Measurements from ENCODE around the gene OR2C3. TPM values are rescaled to one million over a fixed set of nuclear protein-coding genes. Genes with fewer than 3 reads are reported as not detected.

The OR2C3 gene
- under 1 TPM in 1 of 3 donors, not detected in 2; 0.06 TPM for polyA plus RNA-seq

DNA sequence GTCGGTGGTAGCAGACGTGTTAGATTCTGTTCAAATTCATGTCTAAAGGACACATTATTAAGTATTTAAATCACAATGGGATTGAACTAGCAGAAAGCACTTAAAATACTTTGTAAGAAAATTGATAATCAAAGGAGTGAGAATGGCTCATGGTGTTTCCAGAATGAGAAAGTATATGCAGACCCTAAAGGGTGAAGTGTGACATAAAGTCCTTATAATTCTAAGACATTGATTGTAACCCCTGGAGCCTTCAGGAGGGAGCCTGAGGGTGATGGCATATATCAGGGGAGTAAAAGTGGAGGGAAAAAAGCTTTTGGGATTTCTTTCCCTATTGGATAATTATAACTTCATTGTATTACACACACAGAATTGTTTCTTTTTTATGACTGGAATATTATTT is at the start of gene OR2C3:
Gene OR2C3, minus strand, starts transcription at position 101 of the 400 bp plus-strand sequence. CDS start 3,929 bp downstream, outside the sequence.
- WGBS, 3 donors: 59 to 84% (median 82%) methylated on average over 2 of the region's 2 CpGs
- no peak within 1 kb of the TSS for H3K27ac ChIP-seq (ENCODE audit: low read depth, low read length)

DNA sequence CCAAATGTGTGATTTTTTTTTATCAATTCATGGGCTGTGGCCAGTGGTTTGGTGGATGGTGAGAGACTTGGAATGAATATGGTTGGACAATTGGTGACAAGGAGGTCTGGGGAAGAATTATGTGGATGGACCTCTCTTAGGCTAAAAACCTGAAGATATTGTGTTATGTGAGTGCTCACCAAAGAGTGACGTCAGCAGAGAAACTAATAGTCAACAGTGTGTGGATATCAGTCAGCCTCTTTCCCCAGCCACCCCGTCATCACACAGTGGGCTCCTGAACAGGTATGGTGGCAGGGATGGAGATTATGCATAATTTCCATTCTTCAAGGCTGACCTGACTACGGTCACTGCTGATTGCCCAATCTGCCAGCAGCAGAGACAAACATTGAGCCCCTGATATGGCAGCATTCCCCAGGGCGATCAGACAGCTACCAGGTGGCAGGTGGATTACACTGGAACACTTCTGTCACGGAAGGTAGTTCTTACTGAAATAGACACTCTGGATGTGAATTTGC is 42.8 kb upstream of the OR2C3 start:
- H3K27ac ChIP-seq (ENCODE audit: low read depth, low read length): no peak overlapping the region
- WGBS, 3 donors: 61 to 87% (median 85%) methylated on average over 5 of the region's 5 CpGs

DNA sequence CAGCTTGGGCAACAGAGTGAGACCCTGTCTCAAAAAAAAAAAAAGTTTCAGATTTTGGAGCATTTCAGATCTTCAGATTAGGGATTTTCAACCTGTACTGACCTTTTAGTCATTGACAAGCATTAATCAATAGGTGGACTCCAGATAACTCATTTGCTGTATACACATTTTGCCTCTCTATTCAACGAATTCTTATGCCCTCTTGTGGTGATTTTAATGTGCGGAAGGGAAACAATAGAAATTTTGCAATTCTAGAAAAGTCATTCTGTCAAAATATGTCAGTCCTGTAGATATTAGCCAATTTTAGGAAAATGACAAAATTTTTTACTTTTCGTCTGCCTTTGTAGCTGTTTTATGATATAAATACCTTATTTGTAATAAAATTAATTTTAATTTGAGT is 40.3 kb upstream of the OR2C3 start:
- 36 to 44% (median 41%) methylated on average over 3 of the region's 3 CpGs for WGBS, 3 donors
- H3K27ac ChIP-seq (ENCODE audit: low read depth, low read length): no peak overlapping the region

DNA sequence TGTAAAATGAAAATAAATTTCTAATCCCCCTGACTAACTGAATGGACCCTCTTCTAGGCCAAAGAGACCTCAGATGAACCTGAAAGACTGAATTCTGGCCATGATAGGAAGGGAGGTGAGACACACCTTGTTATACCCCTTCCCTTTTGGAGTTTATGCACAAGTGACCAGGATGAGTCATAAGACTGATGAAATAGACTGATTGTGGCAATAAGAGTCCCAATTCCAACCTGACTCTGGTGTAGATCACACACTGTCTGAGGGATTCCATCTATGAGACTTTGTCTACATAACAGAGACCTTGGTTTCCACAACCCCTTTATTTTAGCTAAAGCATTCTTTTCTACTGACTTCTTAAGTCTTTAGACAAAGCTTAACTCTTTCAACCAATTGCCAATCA is 38.4 kb upstream of the OR2C3 start:
- no peak overlapping the region for H3K27ac ChIP-seq (ENCODE audit: low read depth, low read length)

DNA sequence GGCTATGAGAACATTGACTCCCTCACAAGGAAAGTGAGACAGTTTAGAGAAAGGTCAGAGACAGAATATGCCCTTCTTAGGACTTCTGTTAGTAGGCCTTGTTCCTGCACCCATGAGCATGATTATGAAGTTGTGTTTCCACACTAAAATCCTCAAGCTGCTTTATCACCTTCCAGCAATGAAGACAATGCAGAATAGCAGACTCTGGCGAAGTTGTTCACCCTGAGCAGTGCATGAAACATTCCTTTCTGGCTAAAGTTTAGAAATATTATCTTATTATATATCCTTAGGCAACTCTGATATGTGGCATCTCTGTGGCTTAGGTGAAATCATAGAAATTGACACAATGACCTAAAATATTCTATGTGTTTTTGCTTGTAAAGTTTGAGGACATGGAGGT is 38.0 kb upstream of the OR2C3 start:
- 43 to 78% (median 61%) methylated on average over 1 of the region's 1 CpG for WGBS, 3 donors

DNA sequence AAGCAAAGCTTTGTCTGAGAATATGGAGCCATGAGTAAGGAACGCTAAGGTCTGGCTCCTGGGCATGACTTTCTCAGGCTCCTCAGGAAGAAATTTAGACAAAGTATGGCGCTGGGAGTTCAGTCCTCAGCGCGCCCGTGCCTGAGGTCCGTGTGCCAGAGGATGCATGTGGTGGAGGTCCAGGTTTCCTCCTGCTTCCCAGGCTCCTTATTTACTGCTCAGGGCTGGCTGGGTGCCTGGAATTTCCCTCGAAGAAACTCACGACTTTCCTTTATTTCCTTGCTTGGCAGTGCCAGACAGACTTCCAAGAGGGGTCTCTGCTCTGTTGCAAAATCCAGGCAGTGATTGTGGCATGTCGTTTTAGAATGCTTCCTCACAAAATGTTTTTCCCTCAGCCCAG is 26.0 kb upstream of the OR2C3 start:
- no peak overlapping the region for H3K27ac ChIP-seq (ENCODE audit: low read depth, low read length)
- 52 to 55% (median 54%) methylated on average over 9 of the region's 9 CpGs for WGBS, 3 donors

More for the DNA sequence above, 38.0 kb upstream of the OR2C3 start:
- H3K27ac ChIP-seq (ENCODE audit: low read depth, low read length): no peak overlapping the region

DNA sequence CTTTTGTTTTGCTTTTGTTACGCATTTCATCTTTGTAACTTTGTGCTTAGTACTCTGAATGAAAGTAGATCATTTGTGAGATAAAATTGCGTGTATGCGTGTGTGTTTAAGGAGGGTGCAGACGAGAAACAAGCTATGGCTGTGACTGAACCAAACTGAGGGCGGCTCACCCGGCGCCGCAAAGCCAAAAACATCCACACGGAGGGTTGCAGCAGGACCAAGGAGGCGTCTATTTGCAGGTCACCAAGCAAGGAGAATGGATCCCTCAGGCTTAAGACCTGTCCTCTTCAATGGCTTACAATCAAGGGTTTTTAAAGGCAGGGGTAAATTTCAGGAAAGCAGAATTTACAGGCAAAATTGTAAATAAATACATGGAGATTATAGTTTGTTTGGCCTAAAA is 25.5 kb upstream of the OR2C3 start:
- 63 to 75% (median 72%) methylated on average over 10 of the region's 10 CpGs for WGBS, 3 donors
- H3K27ac ChIP-seq (ENCODE audit: low read depth, low read length): no peak overlapping the region

DNA sequence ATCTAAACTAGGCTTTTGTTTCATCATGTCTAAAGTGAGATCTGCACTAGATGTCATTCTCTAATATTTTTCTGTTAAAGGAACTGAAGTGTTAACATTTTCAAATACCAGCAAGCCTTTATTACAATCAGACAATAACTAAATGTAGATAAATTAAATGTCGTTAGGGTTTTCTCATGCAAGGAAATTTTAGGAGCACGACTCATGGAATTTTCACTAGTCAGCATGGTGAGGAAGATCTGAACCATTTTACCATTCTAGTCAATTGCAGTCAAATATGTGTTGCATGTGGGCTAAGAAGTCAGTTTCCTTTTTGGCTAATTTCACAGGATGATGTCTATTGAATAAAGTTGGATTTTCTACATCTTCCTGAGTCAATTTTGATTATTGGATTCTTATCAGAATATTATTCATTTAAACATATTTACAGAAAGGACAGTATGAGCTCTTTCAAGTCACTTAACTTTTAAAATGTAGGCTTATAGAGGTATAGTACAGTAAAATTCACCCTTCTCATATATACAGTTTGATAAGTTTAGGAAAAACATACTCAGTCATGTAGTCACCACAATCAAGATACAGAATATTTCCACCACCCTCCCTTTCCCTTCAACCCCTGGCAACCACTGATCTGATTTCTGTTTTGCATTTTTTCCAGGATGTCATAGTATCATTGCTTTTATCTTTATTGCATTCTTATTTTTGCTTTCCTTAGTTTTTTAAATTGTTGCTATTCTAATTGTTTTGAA is 21.9 kb upstream of the OR2C3 start:
- H3K27ac ChIP-seq (ENCODE audit: low read depth, low read length): no peak overlapping the region
- 68 to 83% (median 79%) methylated on average over 2 of the region's 2 CpGs for WGBS, 3 donors

DNA sequence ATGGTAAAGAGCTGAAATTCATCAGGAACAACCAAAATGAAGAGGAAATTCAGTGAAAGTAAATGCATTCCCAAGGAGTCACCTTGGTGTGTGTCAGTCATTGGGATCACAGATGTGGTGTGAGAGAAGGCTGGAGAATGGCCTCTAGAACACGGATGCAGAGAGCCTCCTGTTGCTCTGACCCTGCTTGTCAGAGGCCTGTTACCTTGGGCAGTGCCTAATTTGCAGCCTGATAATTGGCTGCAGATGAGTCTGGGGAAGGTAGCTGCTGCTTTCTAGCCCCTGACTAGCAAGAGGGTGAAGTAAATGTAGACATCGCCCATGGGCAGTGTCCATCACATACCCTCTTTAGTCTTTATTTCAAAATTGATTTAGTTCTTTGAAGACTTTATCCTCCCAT is 16.0 kb upstream of the OR2C3 start:
- WGBS, 3 donors: 60 to 71% (median 67%) methylated on average over 2 of the region's 2 CpGs
- no peak overlapping the region for H3K27ac ChIP-seq (ENCODE audit: low read depth, low read length)

DNA sequence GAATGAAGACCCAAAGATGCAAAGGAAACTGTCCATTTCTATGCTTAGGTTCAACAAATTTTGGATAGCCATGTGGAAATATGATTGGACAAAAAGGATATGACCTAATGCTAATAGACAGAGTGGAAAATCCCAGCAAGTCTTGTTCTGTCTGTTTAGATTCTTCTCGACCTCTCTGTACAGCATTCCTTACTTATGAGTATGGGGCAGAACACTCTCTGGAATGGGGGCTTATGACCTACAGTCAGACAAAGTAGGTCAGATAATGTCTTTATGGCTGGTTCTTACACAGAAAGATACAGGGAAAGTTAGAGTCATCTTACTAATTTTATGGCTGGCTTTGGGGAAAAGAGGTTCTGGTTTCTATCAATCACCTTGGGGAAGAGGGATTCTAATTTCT is 15.5 kb upstream of the OR2C3 start:
- no peak overlapping the region for H3K27ac ChIP-seq (ENCODE audit: low read depth, low read length)
- 30 to 71% (median 37%) methylated on average over 1 of the region's 1 CpG for WGBS, 3 donors

DNA sequence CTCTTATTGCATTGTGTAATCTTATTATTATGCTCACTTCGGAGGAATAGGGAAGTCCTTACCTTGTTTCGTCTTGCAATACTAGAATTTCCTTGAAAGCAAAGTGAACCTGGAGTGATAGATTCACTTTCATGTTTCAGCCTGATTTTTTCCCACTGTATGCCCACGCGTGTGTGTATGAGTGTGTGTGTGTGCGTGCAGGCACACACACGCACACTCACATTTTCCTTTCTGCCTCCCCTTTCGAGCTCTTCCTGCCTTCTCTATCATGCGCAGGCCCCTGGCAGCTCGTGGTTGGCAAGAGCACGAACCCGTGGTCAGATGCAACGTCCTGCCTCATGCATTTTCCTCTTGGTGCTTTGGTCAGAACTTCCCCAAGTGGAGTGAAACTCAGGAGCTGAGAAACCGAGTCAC is 12.5 kb upstream of the OR2C3 start, which contains the start of gene GCSAML:
Gene GCSAML, plus strand, starts transcription at position 366 of the 414 bp plus-strand sequence. CDS start 58 bp downstream, outside the sequence.
- no peak within 1 kb of the TSS for H3K27ac ChIP-seq (ENCODE audit: low read depth, low read length)
- WGBS, 3 donors: 43 to 68% (median 63%) methylated on average over 13 of the region's 13 CpGs

DNA sequence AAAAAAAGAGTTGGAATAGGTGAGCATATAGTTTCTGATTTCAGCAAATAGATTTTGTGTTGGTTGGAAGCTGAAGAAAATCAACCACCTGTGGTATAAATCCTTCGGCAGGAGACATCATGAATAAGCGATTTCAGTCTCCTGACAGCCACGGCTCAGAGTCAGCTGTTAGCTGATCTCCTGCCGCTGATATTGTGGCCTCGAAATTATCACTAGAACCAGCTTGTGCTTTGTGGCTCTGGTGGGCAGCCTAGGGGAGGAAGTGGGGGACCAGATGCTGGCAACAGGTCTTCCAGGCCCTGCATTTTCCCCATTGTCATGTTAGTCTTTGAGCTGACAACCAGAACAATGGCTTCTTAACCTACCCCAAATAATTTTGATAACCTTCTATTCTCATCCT is 11.9 kb upstream of the OR2C3 start:
- H3K27ac ChIP-seq (ENCODE audit: low read depth, low read length): no peak overlapping the region
- 36 to 54% (median 49%) methylated on average over 5 of the region's 5 CpGs for WGBS, 3 donors

DNA sequence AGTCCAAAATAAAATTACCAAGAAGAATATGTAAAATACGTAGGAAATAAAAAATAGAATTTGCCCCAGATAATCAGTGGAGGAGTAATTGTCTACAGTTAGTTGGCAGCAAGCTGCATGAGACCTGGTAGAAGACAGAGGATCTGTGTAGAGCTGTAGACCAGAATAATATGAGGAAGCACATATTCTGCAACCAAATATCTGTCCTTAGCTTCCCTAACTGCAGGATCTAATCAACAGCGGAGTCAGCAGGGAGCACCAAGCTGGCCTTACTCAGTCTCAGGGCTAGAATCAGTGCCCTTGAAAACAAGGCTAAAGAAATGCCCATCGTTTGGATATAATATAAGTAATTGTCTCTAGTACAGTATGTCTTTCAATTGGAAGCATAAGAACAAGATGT is 6.6 kb upstream of the OR2C3 start:
- WGBS, 3 donors: 47 to 68% (median 57%) methylated on average over 3 of the region's 3 CpGs
- H3K27ac ChIP-seq (ENCODE audit: low read depth, low read length): no peak overlapping the region

DNA sequence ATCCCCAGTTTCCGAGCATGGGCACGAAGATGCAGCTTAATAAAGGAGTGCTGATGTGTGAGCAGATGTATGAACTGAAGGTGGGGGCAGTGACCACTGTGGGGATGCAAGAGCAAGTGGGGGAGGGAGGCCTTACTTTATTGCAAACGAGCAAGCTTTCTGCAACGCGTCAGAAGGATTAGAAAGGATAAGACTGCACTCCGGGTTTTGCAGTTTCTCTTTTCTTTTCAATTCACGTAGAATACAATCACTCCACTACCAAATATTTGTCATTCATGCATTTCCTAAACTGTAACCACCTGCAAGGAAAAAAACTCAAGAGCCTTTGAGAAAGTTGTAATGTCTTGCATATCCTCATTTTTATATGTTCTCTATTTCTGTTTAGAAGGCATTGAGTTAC is 4.3 kb upstream of the OR2C3 start:
- 24 to 44% (median 25%) methylated on average over 7 of the region's 7 CpGs for WGBS, 3 donors
- no peak overlapping the region for H3K27ac ChIP-seq (ENCODE audit: low read depth, low read length)

DNA sequence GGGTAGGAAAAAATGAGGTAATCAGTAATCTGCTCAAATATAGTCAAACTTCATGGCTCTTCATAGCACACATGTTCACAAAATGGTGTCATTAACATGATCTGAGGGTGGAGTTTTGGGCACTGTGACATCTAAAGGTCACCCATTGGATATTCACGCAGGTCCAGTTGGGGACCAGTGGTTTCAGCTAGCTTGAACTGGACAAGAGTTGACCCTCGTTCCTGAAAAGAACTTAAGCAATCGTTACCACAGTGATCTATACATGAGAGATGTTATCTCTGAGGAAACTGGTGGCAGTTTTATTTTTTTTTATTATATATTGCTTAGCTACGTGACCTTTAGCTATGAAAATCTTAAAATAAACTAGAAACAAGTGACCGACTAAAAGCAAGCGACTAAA is 3.0 kb upstream of the OR2C3 start:
- 54 to 66% (median 56%) methylated on average over 6 of the region's 6 CpGs for WGBS, 3 donors
- H3K27ac ChIP-seq (ENCODE audit: low read depth, low read length): no peak overlapping the region

DNA sequence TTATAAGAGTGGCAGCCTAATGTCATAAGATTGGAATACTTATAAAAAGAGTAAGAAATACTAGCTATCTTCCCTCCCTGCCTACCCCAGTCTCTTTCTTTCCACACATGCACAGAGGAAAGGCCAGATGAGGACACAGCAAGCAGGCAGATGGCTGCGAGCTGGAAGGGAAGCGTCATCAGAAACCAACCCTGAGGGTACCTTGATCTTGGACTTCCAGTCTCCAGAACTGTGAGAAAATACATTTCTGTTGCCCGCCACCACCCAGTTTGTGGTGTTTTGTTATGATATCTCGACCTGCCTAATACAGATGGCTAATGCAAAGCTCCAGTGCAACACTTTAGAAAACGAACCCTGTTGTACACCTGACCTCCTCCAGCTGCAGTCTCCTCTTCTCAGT is 2.3 kb upstream of the OR2C3 start:
- 68 to 87% (median 86%) methylated on average over 5 of the region's 5 CpGs for whole genome bisulfite sequencing, 3 donors
- no peak overlapping the region for H3K27ac ChIP-seq (ENCODE audit: low read depth, low read length)

DNA sequence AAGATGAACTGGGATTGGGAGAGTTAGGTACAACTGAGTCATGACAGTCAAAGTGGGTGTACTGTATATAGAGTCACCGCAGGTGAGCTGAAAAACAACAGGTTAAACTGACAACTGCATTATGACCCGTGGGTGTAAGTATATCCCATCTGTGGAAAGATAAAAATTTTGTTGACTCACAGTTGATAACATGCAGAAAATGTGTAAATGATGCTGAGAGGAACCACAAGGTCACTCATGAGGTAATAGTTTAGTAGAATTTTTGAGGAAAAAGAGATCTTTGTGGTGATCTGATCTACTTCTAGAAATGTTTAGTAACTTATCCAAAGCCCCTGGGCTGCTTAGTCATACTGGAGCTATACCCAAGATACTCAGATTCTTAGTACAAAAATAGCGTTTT is 838 bp downstream of the OR2C3 start:
- 52 to 59% (median 57%) methylated on average over 3 of the region's 3 CpGs for WGBS, 3 donors
- no peak overlapping the region for H3K27ac ChIP-seq (ENCODE audit: low read depth, low read length)

DNA sequence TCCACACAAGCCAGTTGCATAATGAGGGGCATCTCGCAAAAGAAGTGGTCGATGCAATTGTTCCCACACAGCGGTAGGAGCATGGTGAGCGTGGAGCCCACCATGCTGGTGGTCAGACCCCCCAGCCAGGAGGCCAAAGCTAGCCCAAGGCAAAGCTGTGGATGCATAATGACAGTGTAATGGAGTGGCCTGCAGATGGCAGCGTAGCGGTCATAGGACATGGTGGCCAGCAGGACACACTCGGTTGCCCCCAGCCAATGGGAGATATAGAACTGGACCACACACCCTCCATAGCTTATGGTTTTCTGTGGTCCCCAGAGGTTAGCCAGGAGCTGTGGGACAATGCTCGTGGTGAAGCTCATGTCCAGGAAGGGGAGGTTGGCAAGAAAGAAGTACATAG is 4.3 kb downstream of the OR2C3 start:
- 90 to 94% (median 93%) methylated on average over 8 of the region's 8 CpGs for WGBS, 3 donors
- H3K27ac ChIP-seq (ENCODE audit: low read depth, low read length): no peak overlapping the region

DNA sequence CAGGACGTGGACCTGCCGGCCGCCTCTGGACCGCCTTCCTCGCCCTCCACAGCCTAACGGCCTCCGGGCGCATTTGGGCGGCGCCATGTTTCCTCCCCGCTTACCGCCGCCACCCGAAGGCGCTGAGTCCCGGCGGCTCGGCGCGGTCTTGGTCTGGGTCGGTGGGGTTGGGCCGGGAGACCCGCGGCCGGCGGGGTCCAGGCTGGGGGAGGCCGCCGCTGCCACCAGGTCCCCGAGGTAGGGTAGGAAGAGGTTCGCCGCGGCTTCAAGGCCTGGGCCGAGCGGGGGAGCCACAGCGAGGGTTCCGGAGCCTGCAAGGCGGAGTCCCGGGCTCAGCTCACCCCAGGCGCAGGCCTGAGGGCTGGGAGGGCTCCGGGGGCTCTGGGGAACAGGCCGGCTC is 5.5 kb downstream of the OR2C3 start:
- 45 to 61% (median 47%) methylated on average over 40 to 41 of the region's 41 CpGs for WGBS, 3 donors
- H3K27ac ChIP-seq (ENCODE audit: low read depth, low read length): no peak overlapping the region

DNA sequence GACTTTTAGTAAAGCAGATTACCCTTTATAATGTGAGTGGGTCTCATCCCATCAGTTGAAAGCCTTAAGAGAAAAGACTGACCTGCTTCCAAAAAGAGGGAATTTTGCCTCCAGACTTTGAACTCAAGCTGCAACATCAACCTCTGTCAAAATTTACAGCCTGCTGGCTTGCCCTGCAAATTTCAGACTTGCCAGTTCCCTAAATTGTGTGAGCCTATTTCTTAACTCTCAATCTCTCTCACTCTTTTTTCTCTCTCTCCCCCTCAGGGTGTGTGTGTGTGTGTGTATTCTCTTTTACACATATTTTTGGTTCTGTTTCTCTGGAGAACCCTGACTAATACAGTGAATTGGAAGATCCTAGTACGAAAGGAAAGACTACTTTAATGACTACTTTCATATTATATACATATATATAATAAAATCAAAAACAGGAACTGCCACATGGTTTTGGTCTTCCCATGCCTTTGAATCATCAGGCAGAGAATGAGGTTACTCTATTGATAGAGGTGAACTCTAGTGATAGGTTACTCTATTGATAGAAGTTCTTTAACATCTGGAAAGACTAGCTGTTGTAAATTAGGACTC is 6.4 kb downstream of the OR2C3 start:
- 63 to 78% (median 64%) methylated on average over 1 of the region's 1 CpG for WGBS, 3 donors
- no peak overlapping the region for H3K27ac ChIP-seq (ENCODE audit: low read depth, low read length)
